ENCODE data around the gene BRD1.

BRD1 gene

DNA sequence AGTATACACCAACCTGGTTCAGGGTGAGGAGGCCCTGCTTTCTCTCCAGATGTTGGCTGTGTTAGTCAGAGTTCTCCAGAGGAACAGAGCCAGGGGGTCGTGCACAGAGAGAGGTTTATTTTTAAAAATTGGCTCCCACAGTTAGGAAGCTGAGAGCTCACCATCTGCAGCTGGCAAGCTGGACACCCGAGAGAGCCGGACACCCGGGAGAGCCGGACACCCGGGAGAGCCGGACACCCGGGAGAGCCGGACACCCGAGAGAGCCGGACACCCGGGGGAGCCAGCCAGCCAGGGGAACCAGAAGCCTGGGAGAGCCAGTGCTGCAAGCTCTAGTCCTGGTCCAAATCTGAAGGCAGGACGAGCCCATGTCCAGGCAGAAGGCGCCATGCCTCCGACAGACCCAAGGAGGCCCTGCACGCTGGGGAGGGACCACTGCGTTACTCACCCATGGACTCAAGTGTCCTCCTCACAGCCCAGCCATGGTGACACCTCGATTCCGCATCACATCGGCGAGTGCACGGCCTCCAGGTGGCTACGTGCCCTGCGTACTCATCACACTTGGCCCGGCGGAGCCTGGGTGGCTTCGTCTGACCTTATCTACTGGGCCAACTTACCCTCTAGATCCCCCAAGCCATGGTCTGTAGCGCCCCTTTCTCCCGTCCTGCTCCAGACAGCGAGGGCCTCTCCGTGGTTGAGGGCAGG is 99.0 kb downstream of the BRD1 start:
- H3K4me3 ChIP-seq (ENCODE audit: low read depth in 1 of 2, low read length in 1 of 2), result no peak overlapping the region
- no peak overlapping the region for H3K27ac ChIP-seq
- TF ChIP-seq, protein P1, sequence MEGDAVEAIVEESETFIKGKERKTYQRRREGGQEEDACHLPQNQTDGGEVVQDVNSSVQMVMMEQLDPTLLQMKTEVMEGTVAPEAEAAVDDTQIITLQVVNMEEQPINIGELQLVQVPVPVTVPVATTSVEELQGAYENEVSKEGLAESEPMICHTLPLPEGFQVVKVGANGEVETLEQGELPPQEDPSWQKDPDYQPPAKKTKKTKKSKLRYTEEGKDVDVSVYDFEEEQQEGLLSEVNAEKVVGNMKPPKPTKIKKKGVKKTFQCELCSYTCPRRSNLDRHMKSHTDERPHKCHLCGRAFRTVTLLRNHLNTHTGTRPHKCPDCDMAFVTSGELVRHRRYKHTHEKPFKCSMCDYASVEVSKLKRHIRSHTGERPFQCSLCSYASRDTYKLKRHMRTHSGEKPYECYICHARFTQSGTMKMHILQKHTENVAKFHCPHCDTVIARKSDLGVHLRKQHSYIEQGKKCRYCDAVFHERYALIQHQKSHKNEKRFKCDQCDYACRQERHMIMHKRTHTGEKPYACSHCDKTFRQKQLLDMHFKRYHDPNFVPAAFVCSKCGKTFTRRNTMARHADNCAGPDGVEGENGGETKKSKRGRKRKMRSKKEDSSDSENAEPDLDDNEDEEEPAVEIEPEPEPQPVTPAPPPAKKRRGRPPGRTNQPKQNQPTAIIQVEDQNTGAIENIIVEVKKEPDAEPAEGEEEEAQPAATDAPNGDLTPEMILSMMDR (IDR thresholded peaks at IDR 0.05), result no peak
- H3K9me3 ChIP-seq, result no peaks in the 10 kb centered on the region
- H3K27me3 ChIP-seq, result peaks cover 93% of the 10 kb centered on the region
- H3K36me3 ChIP-seq, result no peaks in the 10 kb centered on the region
- H3K4me1 ChIP-seq (ENCODE audit: control insufficient read depth in 1 of 2, insufficient read depth in 1 of 2, low read depth in 1 of 2, low read length in 1 of 2), result peaks cover 0 to 10% of the 10 kb centered on the region in 2 experiments

DNA sequence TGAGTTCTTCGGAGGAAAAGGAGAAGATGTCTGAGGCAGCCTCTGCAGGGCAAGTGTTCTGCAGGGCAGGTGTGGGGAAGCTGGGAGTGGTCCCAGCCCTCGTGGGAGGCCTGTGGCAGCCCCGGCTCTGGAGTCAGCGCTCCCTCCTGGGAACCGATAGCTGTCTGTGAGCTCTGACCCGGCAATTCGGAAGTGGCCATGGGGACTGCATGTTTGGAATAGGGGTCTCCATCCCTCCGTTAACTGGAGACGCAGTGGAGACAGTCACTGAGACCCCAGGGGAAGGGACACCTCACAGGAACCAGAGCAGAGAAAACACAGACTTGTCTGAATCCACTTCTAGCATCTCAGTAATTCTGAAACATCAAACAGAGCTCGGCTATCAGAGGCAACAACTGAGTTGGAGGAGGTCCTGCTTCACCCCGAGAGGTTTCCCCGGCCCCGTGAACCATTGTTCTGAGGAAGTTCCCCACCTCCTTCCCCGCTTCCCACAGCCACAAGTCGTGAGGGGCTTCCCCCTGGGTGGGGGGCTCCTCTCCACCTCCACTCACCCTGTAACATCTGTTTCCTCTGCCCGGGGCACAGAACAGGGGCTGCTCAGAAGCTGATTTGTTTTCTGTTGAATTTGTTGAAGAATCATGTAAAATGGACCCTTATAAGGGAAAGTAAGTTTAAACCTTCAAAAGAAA is 99.6 kb downstream of the BRD1 start:
- Histone ChIP-seq H3K27me3 (peaks cover 93% of the 10 kb centered on the region), H3K9me3 (no peaks in the 10 kb centered on the region), H3K27ac (no peak overlapping the region), H3K4me3 (ENCODE audit: low read depth in 1 of 2, low read length in 1 of 2) (no peak overlapping the region), H3K36me3 (no peaks in the 10 kb centered on the region), H3K4me1 (ENCODE audit: control insufficient read depth in 1 of 2, insufficient read depth in 1 of 2, low read depth in 1 of 2, low read length in 1 of 2) (peaks cover 0 to 10% of the 10 kb centered on the region in 2 experiments)
- TF ChIP-seq, protein P1 (IDR thresholded peaks at IDR 0.05), result no peak

DNA sequence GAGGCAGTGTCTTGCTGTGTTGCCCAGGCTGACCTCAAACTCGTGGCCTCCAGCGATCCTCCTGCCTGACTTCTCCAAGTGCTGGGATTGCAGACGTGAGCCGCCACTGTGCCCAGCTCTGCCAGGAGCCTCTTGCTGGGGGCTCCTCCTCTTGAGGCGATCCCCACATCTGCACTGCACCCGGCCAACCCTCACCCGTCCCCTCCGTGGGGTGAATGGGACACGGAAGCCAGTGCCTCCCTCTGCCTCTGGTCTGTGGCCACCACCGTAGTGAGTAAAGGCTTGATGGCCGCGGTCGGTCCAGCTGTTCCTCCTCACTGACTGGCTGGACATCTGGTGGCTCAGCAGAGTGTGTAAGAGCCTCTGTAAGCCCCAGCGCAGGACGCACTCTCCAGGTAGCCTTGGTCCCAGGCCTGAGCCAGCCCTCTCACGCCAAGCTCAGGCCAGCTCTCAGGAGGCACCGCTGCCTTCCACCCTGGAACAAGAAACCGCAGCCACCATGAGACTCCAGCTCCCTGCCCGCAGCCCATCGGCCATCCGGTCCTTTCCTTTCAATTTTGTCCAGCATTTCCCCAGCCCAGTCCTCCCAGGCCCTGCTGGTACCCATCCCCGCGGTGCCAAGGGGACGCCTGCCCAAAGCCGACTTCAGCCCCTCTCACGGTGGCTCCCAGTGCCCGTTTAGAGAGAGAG is 100.3 kb downstream of the BRD1 start:
- peaks cover 94% of the 10 kb centered on the region for H3K27me3 ChIP-seq
- H3K4me3 ChIP-seq (ENCODE audit: low read depth in 1 of 2, low read length in 1 of 2), result no peak overlapping the region
- H3K27ac ChIP-seq, result no peak overlapping the region
- TF ChIP-seq, protein P1 (IDR thresholded peaks at IDR 0.05), result no peak
- no peaks in the 10 kb centered on the region for H3K9me3 ChIP-seq
- H3K36me3 ChIP-seq, result no peaks in the 10 kb centered on the region
- peaks cover 0 to 10% of the 10 kb centered on the region in 2 experiments for H3K4me1 ChIP-seq (ENCODE audit: control insufficient read depth in 1 of 2, insufficient read depth in 1 of 2, low read depth in 1 of 2, low read length in 1 of 2)

DNA sequence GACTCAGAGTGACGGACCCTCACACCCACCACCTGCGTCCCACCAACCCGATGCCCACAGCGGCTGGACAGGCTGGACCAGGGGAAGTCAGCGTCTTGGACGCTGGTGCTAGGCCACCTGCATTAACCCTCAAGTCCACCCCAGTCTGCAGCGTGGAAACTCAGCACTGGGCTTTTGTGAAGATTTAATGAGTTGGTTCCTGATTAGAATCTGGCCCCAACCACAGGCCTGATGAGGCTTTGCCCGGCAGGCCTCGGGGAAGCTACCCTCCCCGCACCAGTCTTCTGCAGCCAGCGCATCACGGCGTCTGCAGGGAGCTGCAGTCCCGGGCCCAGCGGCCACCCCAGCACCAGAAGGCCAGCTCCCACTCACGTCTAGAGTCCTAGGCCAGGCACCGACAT is 101.0 kb downstream of the BRD1 start:
- H3K36me3 ChIP-seq, result no peaks in the 10 kb centered on the region
- H3K27me3 ChIP-seq, result peaks cover 96% of the 10 kb centered on the region
- no peak overlapping the region for H3K4me3 ChIP-seq (ENCODE audit: low read depth in 1 of 2, low read length in 1 of 2)
- TF ChIP-seq, protein P1 (IDR thresholded peaks at IDR 0.05), result no peak
- no peaks in the 10 kb centered on the region for H3K9me3 ChIP-seq
- H3K27ac ChIP-seq, result no peak overlapping the region
- H3K4me1 ChIP-seq (ENCODE audit: control insufficient read depth in 1 of 2, insufficient read depth in 1 of 2, low read depth in 1 of 2, low read length in 1 of 2), result peaks cover 0 to 10% of the 10 kb centered on the region in 2 experiments

DNA sequence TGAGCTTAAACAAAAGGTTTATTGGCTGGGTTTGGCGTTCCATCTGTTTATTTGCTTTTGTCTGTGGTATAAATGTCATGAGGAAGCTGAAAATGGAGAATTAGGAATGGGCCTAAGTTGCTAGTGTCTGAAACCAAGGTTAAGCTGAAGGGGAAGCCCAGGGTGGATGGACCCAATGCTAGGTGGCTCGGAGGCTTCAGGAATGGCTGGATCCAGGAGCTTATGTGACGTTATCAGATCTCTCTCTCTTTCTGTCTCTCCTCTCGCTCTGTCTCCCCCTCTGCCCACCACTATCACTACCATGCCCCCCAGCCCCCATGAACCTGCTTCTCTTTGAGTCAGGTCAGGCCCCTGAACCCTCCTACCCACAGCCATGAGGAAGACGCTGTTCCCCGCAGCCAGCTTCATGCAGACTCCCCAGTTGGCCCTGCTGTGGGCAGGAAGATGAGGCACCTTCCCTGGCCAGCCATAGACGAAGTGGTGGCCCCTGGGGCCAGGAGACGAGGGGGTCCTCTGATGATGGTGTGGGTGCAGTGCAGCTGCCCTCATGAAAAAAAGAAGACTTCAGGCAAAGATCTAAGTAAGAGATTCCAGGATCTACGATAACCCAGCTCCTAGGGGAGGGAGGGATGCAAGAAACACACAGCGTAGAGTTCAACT is 101.5 kb downstream of the BRD1 start:
- peaks cover 0 to 10% of the 10 kb centered on the region in 2 experiments for H3K4me1 ChIP-seq (ENCODE audit: control insufficient read depth in 1 of 2, insufficient read depth in 1 of 2, low read depth in 1 of 2, low read length in 1 of 2)
- H3K36me3 ChIP-seq, result no peaks in the 10 kb centered on the region
- TF ChIP-seq, protein P1 (IDR thresholded peaks at IDR 0.05), result no peak
- H3K9me3 ChIP-seq, result no peaks in the 10 kb centered on the region
- H3K27me3 ChIP-seq, result peaks cover 96% of the 10 kb centered on the region
- H3K27ac ChIP-seq, result no peak overlapping the region
- H3K4me3 ChIP-seq (ENCODE audit: low read depth in 1 of 2, low read length in 1 of 2), result no peak overlapping the region
